HEK293T (cell line): ENCODE results near the gene IL6R.

Experiments used
- CTCF ChIA-PET: fragments of 350-600 bp; formaldehyde crosslinking; extraction: SDS; loops from one replicate; lab custom pipeline; 2021; ENCODE audit warnings: antibody characterized with exemption, inconsistent platforms; lab: Yijun Ruan, JAX
- POLR2A ChIA-PET: fragments of 350-600 bp; formaldehyde crosslinking; extraction: SDS; loops from one replicate; lab custom pipeline; 2020; ENCODE audit warnings: antibody characterized with exemption, inconsistent platforms; lab: Yijun Ruan, JAX
- DNase-seq: peaks from one replicate; pipeline ENCODE4 v3.0.0; 2012; ENCODE audit warnings: mixed read lengths; ENCODE audit errors: extremely low spot score
- ARNT ChIP-seq: fragments of 450-650 bp; IDR thresholded peaks from 2 replicates; pipeline ENCODE4 v1.6.1; 2017; ENCODE audit warnings: mild to moderate bottlenecking
- BHLHE40 ChIP-seq: fragments of 450-650 bp; IDR thresholded peaks from 2 replicates; pipeline ENCODE4 v1.6.1; 2016; ENCODE audit warnings: mild to moderate bottlenecking, moderate library complexity, borderline replicate concordance
- CTBP1 ChIP-seq: fragments of 450-650 bp; IDR thresholded peaks from 2 replicates; pipeline ENCODE4 v1.6.1; 2016; ENCODE audit warnings: borderline replicate concordance
- ELF4 ChIP-seq: fragments of 450-650 bp; IDR thresholded peaks from 2 replicates; pipeline ENCODE4 v1.6.1; 2017; ENCODE audit warnings: antibody characterized with exemption
- FOXA1 ChIP-seq: fragments of 450-650 bp; IDR thresholded peaks from 2 replicates; pipeline ENCODE4 v1.6.1; 2016; ENCODE audit warnings: mild to moderate bottlenecking
- FOXK2 ChIP-seq: fragments of 450-650 bp; IDR thresholded peaks from 2 replicates; pipeline ENCODE4 v1.6.1; 2016; ENCODE audit warnings: mild to moderate bottlenecking
- FOXM1 ChIP-seq: fragments of 450-650 bp; IDR thresholded peaks from 2 replicates; pipeline ENCODE4 v1.6.1; 2017; ENCODE audit warnings: mild to moderate bottlenecking, borderline replicate concordance
- HDGF ChIP-seq: fragments of 450-650 bp; IDR thresholded peaks from 2 replicates; pipeline ENCODE4 v1.6.1; 2017; ENCODE audit warnings: antibody characterized with exemption, borderline replicate concordance
- L3MBTL2 ChIP-seq: fragments of 450-650 bp; conservative IDR thresholded peaks from 2 replicates; pipeline ENCODE4 v1.6.1; 2016; ENCODE audit warnings: mild to moderate bottlenecking
- LEF1 ChIP-seq: fragments of 450-650 bp; IDR thresholded peaks from 2 replicates; pipeline ENCODE4 v1.6.1; 2017; ENCODE audit warnings: mild to moderate bottlenecking, borderline replicate concordance
- NFRKB ChIP-seq: fragments of 450-650 bp; IDR thresholded peaks from 2 replicates; pipeline ENCODE4 v1.6.1; 2016; ENCODE audit warnings: mild to moderate bottlenecking, moderate library complexity
- SP1 ChIP-seq: fragments of 450-650 bp; IDR thresholded peaks from 2 replicates; pipeline ENCODE4 v1.6.1; 2017
- SUZ12 ChIP-seq: fragments of 450-650 bp; IDR thresholded peaks from 2 replicates; pipeline ENCODE4 v1.6.1; 2016; ENCODE audit warnings: mild to moderate bottlenecking
- TARDBP ChIP-seq: fragments of 450-650 bp; IDR thresholded peaks from 2 replicates; pipeline ENCODE4 v1.6.1; 2016
- ZNF384 ChIP-seq: fragments of 450-650 bp; IDR thresholded peaks from 2 replicates; pipeline ENCODE4 v1.6.1; 2016
- TF ChIP-seq, protein P1 (sequence below): fragments of 450-650 bp; IDR thresholded peaks from 2 replicates; pipeline ENCODE4 v1.6.1; 2016

The IL6R gene

DNA sequence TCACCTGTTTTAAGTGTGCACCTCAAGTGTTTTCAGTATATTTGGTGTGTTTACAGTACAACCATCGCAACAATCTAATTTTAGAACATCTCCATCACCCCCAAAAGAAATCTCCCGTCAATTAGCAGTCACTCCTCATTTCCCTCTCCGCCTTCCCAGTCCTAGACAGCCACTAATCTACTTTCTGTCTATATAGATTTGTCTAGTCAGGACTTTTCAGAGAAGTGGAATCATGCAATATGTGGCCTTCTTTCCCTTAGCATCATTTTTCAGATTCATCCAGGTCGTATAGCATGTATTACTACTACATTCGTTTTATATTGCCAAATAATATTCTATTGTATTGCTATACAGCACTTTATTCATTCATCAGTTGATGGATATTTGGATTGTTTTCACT, 98.8 kb downstream of the IL6R start:
- no peak for DNase-seq
- POLR2A ChIA-PET, result no interaction called here
- no peak for TF ChIP-seq ARNT
- TF ChIP-seq FOXM1, result no peak
- TF ChIP-seq ELF4, result no peak
- no peak for TF ChIP-seq L3MBTL2
- TF ChIP-seq NFRKB, result no peak
- TF ChIP-seq LEF1, result no peak
- TF ChIP-seq, protein P1, sequence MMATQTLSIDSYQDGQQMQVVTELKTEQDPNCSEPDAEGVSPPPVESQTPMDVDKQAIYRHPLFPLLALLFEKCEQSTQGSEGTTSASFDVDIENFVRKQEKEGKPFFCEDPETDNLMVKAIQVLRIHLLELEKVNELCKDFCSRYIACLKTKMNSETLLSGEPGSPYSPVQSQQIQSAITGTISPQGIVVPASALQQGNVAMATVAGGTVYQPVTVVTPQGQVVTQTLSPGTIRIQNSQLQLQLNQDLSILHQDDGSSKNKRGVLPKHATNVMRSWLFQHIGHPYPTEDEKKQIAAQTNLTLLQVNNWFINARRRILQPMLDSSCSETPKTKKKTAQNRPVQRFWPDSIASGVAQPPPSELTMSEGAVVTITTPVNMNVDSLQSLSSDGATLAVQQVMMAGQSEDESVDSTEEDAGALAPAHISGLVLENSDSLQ, result no peak
- no peak for TF ChIP-seq CTBP1
- TF ChIP-seq TARDBP, result no peak
- no peak for TF ChIP-seq SP1
- TF ChIP-seq FOXK2, result no peak
- TF ChIP-seq SUZ12, result no peak
- TF ChIP-seq BHLHE40, result no peak
- no peak for TF ChIP-seq FOXA1
- no peak for TF ChIP-seq ZNF384
- TF ChIP-seq HDGF, result no peak
- CTCF ChIA-PET, result no interaction called here

DNA sequence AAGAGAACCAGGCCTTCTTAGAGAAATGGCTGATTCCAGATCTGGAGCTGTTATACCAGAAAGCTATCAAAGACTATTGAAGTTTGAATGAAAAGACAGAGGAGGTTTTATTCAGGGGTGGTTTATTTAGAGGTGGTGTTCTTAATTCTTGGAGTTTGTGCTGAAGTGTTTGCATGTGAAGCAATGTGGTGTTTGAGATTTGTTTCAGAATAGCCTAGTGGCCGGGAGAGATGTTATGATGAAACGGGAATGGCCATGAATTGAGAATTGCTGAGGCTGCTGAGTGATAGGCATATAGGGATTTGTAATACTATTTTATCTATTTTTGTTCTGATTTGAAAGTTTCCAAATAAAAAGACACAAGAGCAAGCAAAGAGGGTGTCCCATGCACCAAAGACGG, 107.6 kb downstream of the IL6R start:
- ChIA-PET CTCF (interaction anchor here (1.0 kb wide), 1 partner anchor 32 kb away, joined by 3 read pairs; no protein-coding TSS in a partner anchor), POLR2A (interaction anchor here (1.0 kb wide), 1 partner anchor 49 kb away, joined by 3 read pairs; no protein-coding TSS in a partner anchor)
- no peak for TF ChIP-seq FOXM1
- TF ChIP-seq L3MBTL2, result no peak
- no peak for TF ChIP-seq HDGF
- TF ChIP-seq ARNT, result no peak
- TF ChIP-seq NFRKB, result no peak
- TF ChIP-seq SP1, result no peak
- no peak for TF ChIP-seq FOXK2
- no peak for TF ChIP-seq SUZ12
- DNase-seq, result no peak

DNA sequence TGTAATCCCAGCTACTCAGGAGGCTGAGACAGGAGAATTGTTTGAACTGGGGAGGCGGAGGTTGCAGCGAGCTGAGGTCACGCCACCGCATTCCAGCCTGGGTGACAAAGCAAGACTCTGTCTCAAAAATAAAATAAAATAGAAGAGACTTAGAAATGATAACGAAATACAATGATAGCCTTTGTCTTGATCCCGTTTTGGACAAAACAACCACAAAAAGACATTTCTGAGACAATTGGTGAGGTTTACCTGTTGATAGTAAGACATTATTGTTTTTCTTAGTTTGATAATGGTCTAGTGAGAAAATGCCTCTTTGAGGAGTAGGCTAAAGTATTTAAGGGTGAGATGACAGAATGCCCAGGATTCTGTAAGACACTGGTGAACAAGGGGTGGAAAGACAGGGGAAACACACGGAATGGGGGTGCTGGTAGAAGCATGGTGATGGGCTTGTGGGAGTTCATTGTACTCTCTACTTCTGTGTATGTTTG, 109.0 kb downstream of the IL6R start:
- no peak for TF ChIP-seq HDGF
- no peak for TF ChIP-seq CTBP1
- TF ChIP-seq ELF4, result no peak
- no peak for TF ChIP-seq FOXM1
- no peak for TF ChIP-seq BHLHE40
- TF ChIP-seq FOXA1, result no peak
- no peak for TF ChIP-seq NFRKB
- TF ChIP-seq L3MBTL2, result no peak
- no peak for TF ChIP-seq SP1
- TF ChIP-seq SUZ12, result no peak
- TF ChIP-seq LEF1, result no peak
- TF ChIP-seq ZNF384, result no peak
- no peak for TF ChIP-seq FOXK2
- no peak for TF ChIP-seq ARNT
- no peak for TF ChIP-seq TARDBP
- CTCF ChIA-PET, result no interaction called here
- POLR2A ChIA-PET, result no interaction called here
- DNase-seq, result no peak

DNA sequence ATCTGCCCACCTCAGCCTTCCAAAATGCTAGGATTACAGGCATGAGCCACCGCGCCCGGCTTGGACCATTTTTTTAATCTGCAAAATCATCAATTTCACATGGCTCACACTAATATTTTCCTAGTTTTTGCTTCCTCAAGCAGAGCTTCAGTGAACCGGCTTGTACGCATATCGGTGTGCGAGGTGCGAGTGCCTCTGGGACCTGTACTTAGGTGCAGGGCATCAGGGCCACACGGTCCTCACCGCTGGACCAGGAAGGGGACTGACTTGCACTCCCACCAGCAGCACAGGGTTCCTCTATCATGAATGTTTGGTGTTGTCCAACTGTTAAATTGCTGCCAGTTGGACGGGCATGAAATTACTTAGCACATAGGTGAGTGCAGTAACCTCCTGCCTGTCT, 112.5 kb downstream of the IL6R start:
- CTCF ChIA-PET, result interaction anchor here (0.6 kb wide), 1 partner anchor 86 kb away, joined by 8 read pairs; no protein-coding TSS in a partner anchor
- POLR2A ChIA-PET, result interaction anchor here (0.6 kb wide), 1 partner anchor 1524 kb away, joined by 4 read pairs; no protein-coding TSS in a partner anchor
- no peak for DNase-seq
- TF ChIP-seq SUZ12 (no peak), SP1 (no peak), LEF1 (no peak), L3MBTL2 (no peak), TARDBP (no peak), BHLHE40 (no peak), HDGF (no peak), FOXA1 (no peak), CTBP1 (no peak), ZNF384 (no peak), ELF4 (no peak), FOXM1 (no peak), FOXK2 (no peak), ARNT (no peak)
- TF ChIP-seq, protein P1, result no peak
